Prostate gland (tissue), 2 donors: ENCODE measurements around the gene RPL3.

Experiments used
- CTCF ChIP-seq, 4 experiments: fragments of 200-600 bp in 2 of 4; fragments of 450-650 bp in 2 of 4; sonication (generic) in 2 of 4; IDR thresholded peaks; 1 replicate in 3 of 4; 2 replicates in 1 of 4; pipeline ENCODE4 v1.5.1; 2016 to 2019; ENCODE audit warnings: antibody characterized with exemption in 4 of 4, mild to moderate bottlenecking in 2 of 4, moderate library complexity in 2 of 4
- POLR2AphosphoS5 ChIP-seq: sonication (generic); formaldehyde crosslinking; IDR thresholded peaks from one replicate; pipeline ENCODE4 v1.6.1; 2017; ENCODE audit warnings: antibody characterized with exemption

GRCh38 chr22:39349506-39349966 lies 30.1 kb upstream of the RPL3 start:
- TF ChIP-seq CTCF (IDR thresholded peaks at IDR 0.05) (no peak), POLR2AphosphoS5 (no peak)
